Tibial artery (tissue), 4 donors: Measurements from ENCODE around the gene BCL2.

Source experiments
- DNase-seq, 2 donors: peaks; one replicate each; pipeline ENCODE4 v3.0.0-alpha.2; 2019
- H3K27ac ChIP-seq, 2 donors: fragments of 200-600 bp; sonication (generic) in 1 of 2; 1 replicate in 1 of 2; 2 replicates in 1 of 2; pipeline ENCODE4 v1.5.1; 2018 to 2019; ENCODE audit warnings: mild to moderate bottlenecking in 1 of 2
- H3K27me3 ChIP-seq, 2 donors: fragments of 200-600 bp; sonication (generic) in 1 of 2; one replicate each; pipeline versions ENCODE4 v1.5.1 to v1.6.0; 2016 to 2019
- H3K36me3 ChIP-seq, 3 donors: fragments of 200-600 bp; sonication (generic) in 2 of 3; one replicate each; pipeline ENCODE4 v1.5.1; 2016 to 2019; ENCODE audit warnings: mild to moderate bottlenecking in 2 of 3
- H3K4me1 ChIP-seq, 4 donors: fragments of 200-600 bp; sonication (generic) in 2 of 4; 1 replicate in 3 of 4; 2 replicates in 1 of 4; pipeline ENCODE4 v1.5.1; 2016 to 2019
- H3K4me3 ChIP-seq, 2 donors: fragments of 200-600 bp; sonication (generic) in 1 of 2; 1 replicate in 1 of 2; 2 replicates in 1 of 2; pipeline ENCODE4 v1.5.1; 2018 to 2019; ENCODE audit warnings: mild to moderate bottlenecking in 2 of 2
- H3K9me3 ChIP-seq, 3 donors: fragments of 200-600 bp; sonication (generic) in 1 of 3; one replicate each; pipeline ENCODE4 v1.5.1; 2016 to 2019
- CTCF ChIP-seq, 2 experiments: fragments of 200-600 bp in 1 of 2; fragments of 450-650 bp in 1 of 2; IDR thresholded peaks; one replicate each; pipeline ENCODE4 v1.5.1; 2017 to 2019; ENCODE audit warnings: antibody characterized with exemption in 2 of 2, mild to moderate bottlenecking in 1 of 2, moderate library complexity in 1 of 2
- intact Hi-C: fragments of 100-400 bp; cut with DNase I; formaldehyde crosslinking; loops from one replicate; pipeline ENCODE4 v1.15.0; 2023; ENCODE audit warnings: low total_unique reads

BCL2 gene

GRCh38 chr18:63260380-63260754 is 59.2 kb downstream of the BCL2 start:
- Histone ChIP-seq H3K4me3 (no peak overlapping the region), H3K4me1 (peaks cover 0 to 55% (median 23%) of the 10 kb centered on the region in 4 donors), H3K27me3 (no peaks in the 10 kb centered on the region), H3K36me3 (no peaks in the 10 kb centered on the region), H3K9me3 (no peaks in the 10 kb centered on the region), H3K27ac (peak overlapping the region; percentile 79 to 83)
- DNase-seq = no peak
- intact Hi-C loops = loop anchor here (2.0 kb wide), 1 partner anchor 58 kb away; the partner anchor contains the start of gene BCL2
- no peak for TF ChIP-seq CTCF (IDR thresholded peaks at IDR 0.05)

- intact Hi-C loops = loop anchor here (2.0 kb wide), 1 partner anchor 59 kb away; the partner anchor contains the start of gene BCL2
- TF ChIP-seq CTCF (IDR thresholded peaks at IDR 0.05) = no peak
- no peak for DNase-seq
- H3K36me3 ChIP-seq = no peaks in the 10 kb centered on the region
- H3K4me1 ChIP-seq = peaks cover 0 to 53% (median 23%) of the 10 kb centered on the region in 4 donors
- H3K27ac ChIP-seq = peak overlapping the region; percentile 79 to 83
- H3K27me3 ChIP-seq = no peaks in the 10 kb centered on the region
- no peak overlapping the region for H3K4me3 ChIP-seq
- H3K9me3 ChIP-seq = no peaks in the 10 kb centered on the region
Observed at GRCh38 chr18:63259567-63260379, 59.8 kb downstream of the BCL2 start.

GRCh38 chr18:63258749-63259566 is 60.6 kb downstream of the BCL2 start:
- Histone ChIP-seq H3K4me3 (no peak overlapping the region), H3K27me3 (no peaks in the 10 kb centered on the region), H3K9me3 (no peaks in the 10 kb centered on the region), H3K4me1 (peaks cover 0 to 50% (median 24%) of the 10 kb centered on the region in 4 donors), H3K36me3 (no peaks in the 10 kb centered on the region), H3K27ac (no peak overlapping the region)
- no peak for DNase-seq
- no peak for TF ChIP-seq CTCF (IDR thresholded peaks at IDR 0.05)
- intact Hi-C loops = no loop called here

GRCh38 chr18:63257453-63257852 is 62.1 kb downstream of the BCL2 start:
- Histone ChIP-seq H3K9me3 (no peaks in the 10 kb centered on the region), H3K4me1 (peaks cover 0 to 50% (median 19%) of the 10 kb centered on the region in 4 donors), H3K27me3 (no peaks in the 10 kb centered on the region), H3K4me3 (no peak overlapping the region), H3K27ac (no peak overlapping the region), H3K36me3 (no peaks in the 10 kb centered on the region)
- no peak for DNase-seq
- TF ChIP-seq CTCF (IDR thresholded peaks at IDR 0.05) = no peak
- intact Hi-C loops = no loop called here

- H3K9me3 ChIP-seq = no peaks in the 10 kb centered on the region
- H3K27ac ChIP-seq = no peak overlapping the region
- no peak overlapping the region for H3K4me3 ChIP-seq
- intact Hi-C loops = no loop called here
- DNase-seq = no peak
- no peaks in the 10 kb centered on the region for H3K36me3 ChIP-seq
- TF ChIP-seq CTCF (IDR thresholded peaks at IDR 0.05) = no peak
- H3K4me1 ChIP-seq = peaks cover 0 to 34% (median 9%) of the 10 kb centered on the region in 4 donors
- H3K27me3 ChIP-seq = no peaks in the 10 kb centered on the region
Observed at GRCh38 chr18:63255435-63255834, 64.1 kb downstream of the BCL2 start.
